ENCODE results near the gene PRLR.
"Not testable (repeated sequence)": the region's sequence is repeated elsewhere in the genome, so short reads cannot be mapped to it uniquely, and the experiment has no call there.

Gene PRLR

GRCh38 chr5:35127006-35127405 lies 103.3 kb downstream of the PRLR start:
- Histone ChIP-seq H3K27ac (ENCODE audit: low read depth, low read length) (no peak overlapping the region), H3K27me3 (ENCODE audit: control insufficient read depth, insufficient read depth, low read length) (no peaks in the 10 kb centered on the region), H3K4me1 (ENCODE audit: control insufficient read depth, insufficient read depth, low read length) (no peaks in the 10 kb centered on the region), H3K4me3 (ENCODE audit: low read depth, low read length) (no peak overlapping the region), H3K9me3 (ENCODE audit: control insufficient read depth, insufficient read depth, low read depth, low read length) (peaks cover 3% of the 10 kb centered on the region; the same call in 1 of the 2 replicates), H3K9ac (ENCODE audit: low read length) (no peak overlapping the region), H3K36me3 (ENCODE audit: control insufficient read depth, insufficient read depth, low read length) (no peaks in the 10 kb centered on the region)

- Histone ChIP-seq H3K9me3 (ENCODE audit: control insufficient read depth, insufficient read depth, low read depth, low read length) (0 out of 2 replicates have a peak, but pooled peaks cover 1% of the 10 kb centered on the region), H3K4me3 (ENCODE audit: low read depth, low read length) (no peak overlapping the region), H3K27ac (ENCODE audit: low read depth, low read length) (no peak overlapping the region), H3K36me3 (ENCODE audit: control insufficient read depth, insufficient read depth, low read length) (no peaks in the 10 kb centered on the region), H3K27me3 (ENCODE audit: control insufficient read depth, insufficient read depth, low read length) (no peaks in the 10 kb centered on the region), H3K9ac (ENCODE audit: low read length) (no peak overlapping the region), H3K4me1 (ENCODE audit: control insufficient read depth, insufficient read depth, low read length) (no peaks in the 10 kb centered on the region)
Measured at GRCh38 chr5:35125746-35126145, 104.5 kb downstream of the PRLR start.

GRCh38 chr5:35124932-35125331 lies 105.4 kb downstream of the PRLR start:
- Histone ChIP-seq H3K4me3 (ENCODE audit: low read depth, low read length) (no peak overlapping the region), H3K27me3 (ENCODE audit: control insufficient read depth, insufficient read depth, low read length) (no peaks in the 10 kb centered on the region), H3K9ac (ENCODE audit: low read length) (no peak overlapping the region), H3K9me3 (ENCODE audit: control insufficient read depth, insufficient read depth, low read depth, low read length) (no peaks in the 10 kb centered on the region), H3K36me3 (ENCODE audit: control insufficient read depth, insufficient read depth, low read length) (no peaks in the 10 kb centered on the region), H3K4me1 (ENCODE audit: control insufficient read depth, insufficient read depth, low read length) (no peaks in the 10 kb centered on the region), H3K27ac (ENCODE audit: low read depth, low read length) (no peak overlapping the region)

GRCh38 chr5:35122819-35123218 lies 107.5 kb downstream of the PRLR start:
- Histone ChIP-seq H3K9me3 (ENCODE audit: control insufficient read depth, insufficient read depth, low read depth, low read length) (no peaks in the 10 kb centered on the region), H3K27ac (ENCODE audit: low read depth, low read length) (no peak overlapping the region), H3K9ac (ENCODE audit: low read length) (no peak overlapping the region), H3K4me1 (ENCODE audit: control insufficient read depth, insufficient read depth, low read length) (no peaks in the 10 kb centered on the region), H3K36me3 (ENCODE audit: control insufficient read depth, insufficient read depth, low read length) (no peaks in the 10 kb centered on the region), H3K4me3 (ENCODE audit: low read depth, low read length) (no peak overlapping the region), H3K27me3 (ENCODE audit: control insufficient read depth, insufficient read depth, low read length) (no peaks in the 10 kb centered on the region)

- no peak overlapping the region for H3K9ac ChIP-seq (ENCODE audit: low read length)
- no peaks in the 10 kb centered on the region for H3K4me1 ChIP-seq (ENCODE audit: control insufficient read depth, insufficient read depth, low read length)
- H3K4me3 ChIP-seq (ENCODE audit: low read depth, low read length), result no peak overlapping the region
- H3K36me3 ChIP-seq (ENCODE audit: control insufficient read depth, insufficient read depth, low read length), result no peaks in the 10 kb centered on the region
- no peaks in the 10 kb centered on the region for H3K27me3 ChIP-seq (ENCODE audit: control insufficient read depth, insufficient read depth, low read length)
- no peak overlapping the region for H3K27ac ChIP-seq (ENCODE audit: low read depth, low read length)
- no peaks in the 10 kb centered on the region for H3K9me3 ChIP-seq (ENCODE audit: control insufficient read depth, insufficient read depth, low read depth, low read length)
Measured at GRCh38 chr5:35120715-35121114, 109.6 kb downstream of the PRLR start.

- H3K27me3 ChIP-seq (ENCODE audit: control insufficient read depth, insufficient read depth, low read length), result no peaks in the 10 kb centered on the region
- no peaks in the 10 kb centered on the region for H3K4me1 ChIP-seq (ENCODE audit: control insufficient read depth, insufficient read depth, low read length)
- no peak overlapping the region for H3K4me3 ChIP-seq (ENCODE audit: low read depth, low read length)
- H3K36me3 ChIP-seq (ENCODE audit: control insufficient read depth, insufficient read depth, low read length), result no peaks in the 10 kb centered on the region
- no peak overlapping the region for H3K27ac ChIP-seq (ENCODE audit: low read depth, low read length)
- no peak overlapping the region for H3K9ac ChIP-seq (ENCODE audit: low read length)
- no peaks in the 10 kb centered on the region for H3K9me3 ChIP-seq (ENCODE audit: control insufficient read depth, insufficient read depth, low read depth, low read length)
Measured at GRCh38 chr5:35117967-35118366, 112.3 kb downstream of the PRLR start.

- H3K9me3 ChIP-seq (ENCODE audit: control insufficient read depth, insufficient read depth, low read depth, low read length), result no peaks in the 10 kb centered on the region
- H3K27ac ChIP-seq (ENCODE audit: low read depth, low read length), result no peak overlapping the region
- H3K27me3 ChIP-seq (ENCODE audit: control insufficient read depth, insufficient read depth, low read length), result no peaks in the 10 kb centered on the region
- H3K4me1 ChIP-seq (ENCODE audit: control insufficient read depth, insufficient read depth, low read length), result peaks cover 10% of the 10 kb centered on the region
- no peaks in the 10 kb centered on the region for H3K36me3 ChIP-seq (ENCODE audit: control insufficient read depth, insufficient read depth, low read length)
- no peak overlapping the region for H3K4me3 ChIP-seq (ENCODE audit: low read depth, low read length)
- H3K9ac ChIP-seq (ENCODE audit: low read length), result no peak overlapping the region
Measured at GRCh38 chr5:35115920-35116319, 114.4 kb downstream of the PRLR start.

GRCh38 chr5:35114698-35115097 lies 115.6 kb downstream of the PRLR start:
- no peak overlapping the region for H3K27ac ChIP-seq (ENCODE audit: low read depth, low read length)
- H3K9ac ChIP-seq (ENCODE audit: low read length), result no peak overlapping the region
- H3K4me1 ChIP-seq (ENCODE audit: control insufficient read depth, insufficient read depth, low read length), result peaks cover 10% of the 10 kb centered on the region
- no peaks in the 10 kb centered on the region for H3K9me3 ChIP-seq (ENCODE audit: control insufficient read depth, insufficient read depth, low read depth, low read length)
- no peaks in the 10 kb centered on the region for H3K36me3 ChIP-seq (ENCODE audit: control insufficient read depth, insufficient read depth, low read length)
- H3K27me3 ChIP-seq (ENCODE audit: control insufficient read depth, insufficient read depth, low read length), result no peaks in the 10 kb centered on the region
- no peak overlapping the region for H3K4me3 ChIP-seq (ENCODE audit: low read depth, low read length)

GRCh38 chr5:35112300-35112699 lies 118.0 kb downstream of the PRLR start:
- no peaks in the 10 kb centered on the region for H3K9me3 ChIP-seq (ENCODE audit: control insufficient read depth, insufficient read depth, low read depth, low read length)
- peaks cover 10% of the 10 kb centered on the region for H3K4me1 ChIP-seq (ENCODE audit: control insufficient read depth, insufficient read depth, low read length)
- no peak overlapping the region for H3K27ac ChIP-seq (ENCODE audit: low read depth, low read length)
- H3K4me3 ChIP-seq (ENCODE audit: low read depth, low read length), result no peak overlapping the region
- H3K27me3 ChIP-seq (ENCODE audit: control insufficient read depth, insufficient read depth, low read length), result no peaks in the 10 kb centered on the region
- no peaks in the 10 kb centered on the region for H3K36me3 ChIP-seq (ENCODE audit: control insufficient read depth, insufficient read depth, low read length)
- no peak overlapping the region for H3K9ac ChIP-seq (ENCODE audit: low read length)

- H3K27me3 ChIP-seq (ENCODE audit: control insufficient read depth, insufficient read depth, low read length); H3K4me3 ChIP-seq (ENCODE audit: low read depth, low read length); H3K27ac ChIP-seq (ENCODE audit: low read depth, low read length); H3K36me3 ChIP-seq (ENCODE audit: control insufficient read depth, insufficient read depth, low read length); H3K4me1 ChIP-seq (ENCODE audit: control insufficient read depth, insufficient read depth, low read length); H3K9ac ChIP-seq (ENCODE audit: low read length); H3K9me3 ChIP-seq (ENCODE audit: control insufficient read depth, insufficient read depth, low read depth, low read length): not testable (repeated sequence)
Measured at GRCh38 chr5:35104550-35104949, 125.7 kb downstream of the PRLR start.

GRCh38 chr5:35103637-35104299 lies 126.5 kb downstream of the PRLR start:
- Histone ChIP-seq H3K4me1 (ENCODE audit: control insufficient read depth, insufficient read depth, low read length) (no peaks in the 10 kb centered on the region), H3K27me3 (ENCODE audit: control insufficient read depth, insufficient read depth, low read length) (no peaks in the 10 kb centered on the region), H3K36me3 (ENCODE audit: control insufficient read depth, insufficient read depth, low read length) (no peaks in the 10 kb centered on the region), H3K9me3 (ENCODE audit: control insufficient read depth, insufficient read depth, low read depth, low read length) (no peaks in the 10 kb centered on the region), H3K9ac (ENCODE audit: low read length) (no peak overlapping the region), H3K27ac (ENCODE audit: low read depth, low read length) (no peak overlapping the region), H3K4me3 (ENCODE audit: low read depth, low read length) (no peak overlapping the region)

GRCh38 chr5:35101720-35102119 lies 128.6 kb downstream of the PRLR start:
- not testable (repeated sequence) for H3K36me3 ChIP-seq (ENCODE audit: control insufficient read depth, insufficient read depth, low read length); H3K9ac ChIP-seq (ENCODE audit: low read length); H3K27ac ChIP-seq (ENCODE audit: low read depth, low read length); H3K4me1 ChIP-seq (ENCODE audit: control insufficient read depth, insufficient read depth, low read length); H3K27me3 ChIP-seq (ENCODE audit: control insufficient read depth, insufficient read depth, low read length); H3K9me3 ChIP-seq (ENCODE audit: control insufficient read depth, insufficient read depth, low read depth, low read length); H3K4me3 ChIP-seq (ENCODE audit: low read depth, low read length)

Data from HUES6 (cell line).